Heart left ventricle (tissue), 13 donors: ENCODE measurements around the gene KCNQ1OT1.

Source experiments
- CTCF ChIP-seq, 12 donors: fragments of 200-600 bp; sonication (generic) in 4 of 12; IDR thresholded peaks; one replicate each; pipeline versions ENCODE4 v1.5.0 to v1.8.0; 2018 to 2022; ENCODE audit warnings: antibody characterized with exemption in 12 of 12, mild to moderate bottlenecking in 5 of 12
- POLR2A ChIP-seq, 2 donors: fragments of 450-650 bp; IDR thresholded peaks; one replicate each; pipeline ENCODE4 v1.6.1; 2017; ENCODE audit warnings: antibody characterized with exemption in 2 of 2, mild to moderate bottlenecking in 2 of 2, moderate library complexity in 2 of 2
- donor health status: ischemic (EF 13 %, LVEDD 7.1; RV severe dilation, severe dysfunction).
- donor health status: DM: no; HTN: yes; CAD: no.
- donor health status: DM: no; HTN: no; CAD: no.
- donor health status: ischemic (EF 25% LVEDD 6.9; RV normal size, moderate dysfunction).
- donor health status: ischemic (EF 25% LVEDD 5.7; RV mildly dilated, moderate dysfunction).
- donor health status: ischemic (EF 35%, LVEDD 5.7; RV mildly dilated, moderate dysfunction).
- donor health status: nonischemic (EF 11% LVEDD 7.7; RV severe dilation, severe dysfunction).
- donor health status: DM: yes; HTN: yes; CAD: no.
- donor health status: PGD.
- donor health status: ischemic (EF 29% LVEDD 5.4; RV normal size, mild dysfunction).
- donor health status: nonischemic (EF 23%, LVEDD 6.1; RV moderate dilation, normal function).

GRCh38 chr11:2565447-2566222 is 134.2 kb downstream of the KCNQ1OT1 start:
- TF ChIP-seq CTCF (IDR thresholded peaks at IDR 0.05): no peak
- TF ChIP-seq POLR2A (IDR thresholded peaks at IDR 0.05): no peak
